Smooth muscle cell (in vitro differentiated cells): ENCODE measurements around the gene F13B. TPM values are rescaled to one million over a fixed set of nuclear protein-coding genes. Genes with fewer than 3 reads are reported as not detected.
"Not testable (repeated sequence)": the region's sequence is repeated elsewhere in the genome, so short reads cannot be mapped to it uniquely, and the experiment has no call there.

Experiments
- DNase-seq: peaks from one replicate; lab custom pipeline; 2025; ENCODE audit not compliant: unreplicated experiment; lab: John Stamatoyannopoulos, UW
- H2AFZ ChIP-seq: fragments of 200-600 bp; sonication (generic); 2 replicates; pipeline ENCODE4 v1.6.0; 2016; ENCODE audit warnings: antibody characterized with exemption, low read depth, mild to moderate bottlenecking
- H3F3A ChIP-seq: fragments of 200-600 bp; sonication (generic); 2 replicates; pipeline ENCODE4 v1.6.0; 2017; ENCODE audit warnings: antibody characterized with exemption, low read depth
- H3K27ac ChIP-seq: fragments of 200-600 bp; sonication (generic); 2 replicates; pipeline ENCODE4 v1.5.1; 2016; ENCODE audit warnings: low read depth, mild to moderate bottlenecking
- H3K27me3 ChIP-seq: fragments of 200-600 bp; sonication (generic); 2 replicates; pipeline ENCODE4 v1.6.1; 2016; ENCODE audit warnings: low read depth, mild to moderate bottlenecking
- H3K36me3 ChIP-seq: fragments of 200-600 bp; sonication (generic); 2 replicates; pipeline ENCODE4 v1.5.1; 2016; ENCODE audit warnings: low read depth
- H3K4me1 ChIP-seq: fragments of 200-600 bp; sonication (generic); 2 replicates; pipeline ENCODE4 v1.5.1; 2016; ENCODE audit warnings: low read depth
- H3K4me2 ChIP-seq: fragments of 200-600 bp; sonication (generic); 2 replicates; pipeline ENCODE4 v1.6.0; 2016; ENCODE audit warnings: mild to moderate bottlenecking
- H3K4me3 ChIP-seq: fragments of 200-600 bp; sonication (generic); 2 replicates; pipeline ENCODE4 v1.5.1; 2016; ENCODE audit warnings: mild to moderate bottlenecking
- H3K79me2 ChIP-seq: fragments of 200-600 bp; sonication (generic); 2 replicates; pipeline ENCODE4 v1.6.0; 2016; ENCODE audit warnings: low read depth, mild to moderate bottlenecking
- H3K9ac ChIP-seq: fragments of 200-600 bp; sonication (generic); 2 replicates; pipeline ENCODE4 v1.6.0; 2016; ENCODE audit warnings: low read depth
- H3K9me3 ChIP-seq: fragments of 200-600 bp; sonication (generic); replicated peaks from 2 replicates; pipeline ENCODE4 v1.5.1; 2016; ENCODE audit warnings: low read depth
- H4K20me1 ChIP-seq: fragments of 200-600 bp; sonication (generic); 2 replicates; pipeline ENCODE4 v1.6.0; 2016; ENCODE audit warnings: low read depth
- CTCF ChIP-seq: fragments of 200-600 bp; sonication (generic); IDR thresholded peaks from 2 replicates; pipeline ENCODE4 v1.5.1; 2017; ENCODE audit warnings: borderline replicate concordance, mild to moderate bottlenecking, antibody characterized with exemption; ENCODE audit not compliant: insufficient read depth, poor library complexity, severe bottlenecking
- WGBS: methylation state at CpG from one replicate; pipeline ENCODE4 v1.1.7; 2016; ENCODE audit warnings: low lambda C conversion rate; 5-methylcytosine and 5-hydroxymethylcytosine counted together
- polyA plus RNA-seq: library from polyadenylated mRNA; unstranded; fragments of >200 nt; fragmentation: Nextera tagmentation; extraction: Ambion mirVana; gene quantifications from 2 replicates; pipeline ENCODE4 v1.2.1, GENCODE V29; 2016
- total RNA-seq: library from RNA; depleted of rRNA; stranded (reverse); fragments of >200 nt; gene quantifications from 2 replicates; pipeline ENCODE4 v1.2.3, GENCODE V29; 2014

F13B gene
- total and polyA plus RNA-seq, 2 experiments from 2014 or later: not detected

DNA sequence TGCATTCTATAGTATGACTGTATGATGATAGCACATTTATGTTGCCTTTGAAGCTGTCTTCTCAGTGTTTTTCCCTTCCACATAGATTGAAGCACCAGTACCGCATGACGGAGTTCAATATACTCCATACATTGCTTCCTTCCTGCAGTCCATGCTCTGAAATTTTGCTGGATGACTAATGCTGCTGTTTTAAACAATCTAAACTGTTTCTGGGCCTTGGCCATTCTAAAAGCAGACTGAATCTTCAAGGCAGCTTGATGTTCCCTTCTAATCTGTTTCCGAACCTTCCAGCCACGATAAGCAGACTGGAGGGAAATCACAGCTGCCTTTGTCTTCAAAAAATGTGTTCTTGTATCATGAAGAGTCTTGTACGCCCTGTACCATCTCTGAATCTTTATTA lies 36.2 kb upstream of the F13B start:
- no peak for DNase-seq

GRCh38 chr1:197101978-197102377 lies 34.9 kb upstream of the F13B start:
- 85% methylated on average over 3 of the region's 3 CpGs for WGBS
- no peaks in the 10 kb centered on the region for H4K20me1 ChIP-seq
- H3K4me3 ChIP-seq: no peak overlapping the region

More for the DNA sequence above, 36.2 kb upstream of the F13B start:
- H3K4me1 ChIP-seq: no peaks in the 10 kb centered on the region
- H3K4me3 ChIP-seq: no peak overlapping the region
- no peaks in the 10 kb centered on the region for H3K79me2 ChIP-seq
- peak overlapping the region; percentile 28 for H3K4me2 ChIP-seq
- TF ChIP-seq CTCF: no peak
- peak overlapping the region; percentile 22 for H3K27ac ChIP-seq
- no peaks in the 10 kb centered on the region for H3K36me3 ChIP-seq
- H3F3A ChIP-seq: no peaks in the 10 kb centered on the region
- 48% methylated on average over 5 of the region's 5 CpGs for WGBS
- H2AFZ ChIP-seq: peak overlapping the region; percentile 50
- H3K9ac ChIP-seq: no peak overlapping the region
- no peaks in the 10 kb centered on the region for H3K9me3 ChIP-seq
- no peaks in the 10 kb centered on the region for H4K20me1 ChIP-seq
- H3K27me3 ChIP-seq: no peaks in the 10 kb centered on the region

DNA sequence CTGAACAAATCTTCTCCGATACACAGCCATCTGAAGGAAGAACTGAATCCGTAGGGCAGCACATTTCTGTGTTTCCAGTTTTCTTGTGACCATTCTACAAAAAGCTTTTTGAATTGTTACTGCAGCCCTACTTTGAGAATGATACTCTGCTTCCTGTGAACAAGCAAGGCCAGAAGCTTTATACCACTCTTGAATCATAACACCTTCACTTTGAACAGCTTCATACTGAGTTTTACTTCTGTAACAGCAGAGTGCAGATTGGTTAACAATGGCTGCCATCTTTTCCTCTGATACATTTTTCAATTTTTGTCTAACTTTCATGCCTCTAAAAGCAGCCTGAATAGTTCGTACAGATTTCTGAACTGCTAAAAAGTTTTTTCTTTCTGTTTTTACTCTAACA lies 33.6 kb upstream of the F13B start:
- WGBS: 78% methylated on average over 3 of the region's 3 CpGs
- H3F3A ChIP-seq: no peaks in the 10 kb centered on the region
- H4K20me1 ChIP-seq: no peaks in the 10 kb centered on the region
- no peak overlapping the region for H3K9ac ChIP-seq
- no peaks in the 10 kb centered on the region for H3K79me2 ChIP-seq
- no peaks in the 10 kb centered on the region for H3K36me3 ChIP-seq
- DNase-seq: no peak
- no peak for TF ChIP-seq CTCF
- no peaks in the 10 kb centered on the region for H3K4me1 ChIP-seq
- no peaks in the 10 kb centered on the region for H3K9me3 ChIP-seq
- peak overlapping the region; percentile 67 for H2AFZ ChIP-seq
- H3K27ac ChIP-seq: no peak overlapping the region
- H3K4me2 ChIP-seq: peak overlapping the region; percentile 46
- H3K4me3 ChIP-seq: no peak overlapping the region
- H3K27me3 ChIP-seq: no peaks in the 10 kb centered on the region

More at GRCh38 chr1:197101978-197102377, 34.9 kb upstream of the F13B start:
- no peak overlapping the region for H3K27ac ChIP-seq
- no peak overlapping the region for H2AFZ ChIP-seq
- H3K27me3 ChIP-seq: no peaks in the 10 kb centered on the region
- no peaks in the 10 kb centered on the region for H3F3A ChIP-seq
- H3K9me3 ChIP-seq: no peaks in the 10 kb centered on the region
- H3K4me2 ChIP-seq: no peak overlapping the region
- H3K9ac ChIP-seq: no peak overlapping the region
- H3K4me1 ChIP-seq: no peaks in the 10 kb centered on the region
- DNase-seq: no peak
- no peaks in the 10 kb centered on the region for H3K79me2 ChIP-seq
- H3K36me3 ChIP-seq: no peaks in the 10 kb centered on the region
- TF ChIP-seq CTCF: no peak

GRCh38 chr1:197099444-197099843 lies 32.4 kb upstream of the F13B start:
- H3K4me1 ChIP-seq: no peaks in the 10 kb centered on the region
- H3K27ac ChIP-seq: no peak overlapping the region
- no peak overlapping the region for H3K4me3 ChIP-seq
- no peaks in the 10 kb centered on the region for H4K20me1 ChIP-seq
- no peaks in the 10 kb centered on the region for H3K79me2 ChIP-seq
- DNase-seq: no peak
- no peak overlapping the region for H3K9ac ChIP-seq
- H3K4me2 ChIP-seq: no peak overlapping the region
- no peaks in the 10 kb centered on the region for H3K36me3 ChIP-seq
- no peak for TF ChIP-seq CTCF
- no peaks in the 10 kb centered on the region for H3F3A ChIP-seq
- H2AFZ ChIP-seq: no peak overlapping the region
- no peaks in the 10 kb centered on the region for H3K9me3 ChIP-seq
- H3K27me3 ChIP-seq: no peaks in the 10 kb centered on the region

- WGBS: 94% methylated on average over 2 of the region's 2 CpGs
- H4K20me1 ChIP-seq, DNase-seq, H3K9me3 ChIP-seq, H3K79me2 ChIP-seq, H3F3A ChIP-seq, H3K4me1 ChIP-seq, H3K36me3 ChIP-seq, H3K27ac ChIP-seq, H3K9ac ChIP-seq, H3K4me2 ChIP-seq, H3K27me3 ChIP-seq, H2AFZ ChIP-seq, H3K4me3 ChIP-seq: not testable (repeated sequence)
Observed at GRCh38 chr1:197096971-197097370, 29.9 kb upstream of the F13B start.
